ENCODE data around the gene PRUNE2.
A peak's percentile ranks its signal among the peaks of the same experiment; 100 is the strongest.

Gene PRUNE2

GRCh38 chr9:76572151-76572550 lies 333.8 kb downstream of the PRUNE2 start:
- DNase-seq (ENCODE audit: low read depth) = no peak
- no peak overlapping the region for H3K4me3 ChIP-seq (ENCODE audit: control insufficient read depth, low read depth, low read length)
- TF ChIP-seq CTCF (IDR thresholded peaks at IDR 0.05; ENCODE audit: control insufficient read depth, insufficient read depth, low read depth, low read length, missing control alignments) = no peak

DNA sequence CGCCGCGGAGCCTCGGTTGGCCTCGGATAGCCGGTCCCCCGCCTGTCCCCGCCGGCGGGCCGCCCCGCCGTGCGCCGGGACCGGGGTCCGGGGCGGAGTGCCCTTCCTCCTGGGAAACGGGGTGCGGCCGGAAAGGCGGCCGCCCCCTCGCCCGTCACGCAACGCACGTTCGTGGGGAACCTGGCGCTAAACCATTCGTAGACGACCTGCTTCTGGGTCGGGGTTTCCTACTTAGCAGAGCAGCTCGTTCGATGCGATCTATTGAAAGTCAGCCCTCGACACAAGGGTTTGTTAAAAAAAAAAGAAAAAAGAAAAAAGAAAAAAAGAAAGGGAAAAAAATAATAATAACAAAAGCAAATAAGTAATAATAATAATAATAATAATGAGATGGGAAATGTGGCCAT lies 334.2 kb downstream of the PRUNE2 start:
- no peak for DNase-seq (ENCODE audit: low read depth)
- no peak for TF ChIP-seq CTCF (IDR thresholded peaks at IDR 0.05; ENCODE audit: control insufficient read depth, insufficient read depth, low read depth, low read length, missing control alignments)
- peak overlapping the region; percentile 43 for H3K4me3 ChIP-seq (ENCODE audit: control insufficient read depth, low read depth, low read length)

GRCh38 chr9:76571288-76571687 lies 334.6 kb downstream of the PRUNE2 start:
- H3K4me3 ChIP-seq (ENCODE audit: control insufficient read depth, low read depth, low read length) = peak overlapping the region; percentile 43
- no peak for TF ChIP-seq CTCF (IDR thresholded peaks at IDR 0.05; ENCODE audit: control insufficient read depth, insufficient read depth, low read depth, low read length, missing control alignments)

DNA sequence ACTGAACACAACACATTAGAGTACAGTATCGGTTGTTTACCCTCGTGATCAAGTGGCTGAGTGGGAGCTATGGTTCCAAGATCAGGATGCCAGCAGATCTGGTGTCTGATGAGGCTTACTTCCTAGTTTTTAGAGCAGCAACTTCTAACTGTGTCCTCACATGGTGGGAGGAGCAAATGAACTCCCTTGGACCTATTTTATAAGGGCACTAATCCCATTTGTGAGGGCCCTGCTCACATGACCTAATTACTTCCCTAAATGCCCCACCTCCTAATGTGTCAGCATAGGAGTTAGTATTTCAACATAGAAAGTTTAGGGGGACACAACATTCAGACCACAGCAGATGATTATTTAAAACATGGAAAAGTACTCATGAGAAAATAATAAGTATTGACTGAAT lies 335.1 kb downstream of the PRUNE2 start:
- no peak overlapping the region for H3K4me3 ChIP-seq (ENCODE audit: control insufficient read depth, low read depth, low read length)
- no peak for DNase-seq (ENCODE audit: low read depth)
- TF ChIP-seq CTCF (IDR thresholded peaks at IDR 0.05; ENCODE audit: control insufficient read depth, insufficient read depth, low read depth, low read length, missing control alignments) = no peak

More at GRCh38 chr9:76571288-76571687, 334.6 kb downstream of the PRUNE2 start:
- no peak for DNase-seq (ENCODE audit: low read depth)

GRCh38 chr9:76567086-76567485 lies 338.8 kb downstream of the PRUNE2 start:
- H3K4me3 ChIP-seq (ENCODE audit: control insufficient read depth, low read depth, low read length) = no peak overlapping the region
- no peak for DNase-seq (ENCODE audit: low read depth)
- no peak for TF ChIP-seq CTCF (IDR thresholded peaks at IDR 0.05; ENCODE audit: control insufficient read depth, insufficient read depth, low read depth, low read length, missing control alignments)

GRCh38 chr9:76564297-76564696 lies 341.6 kb downstream of the PRUNE2 start:
- no peak overlapping the region for H3K4me3 ChIP-seq (ENCODE audit: control insufficient read depth, low read depth, low read length)
- no peak for DNase-seq (ENCODE audit: low read depth)
- no peak for TF ChIP-seq CTCF (IDR thresholded peaks at IDR 0.05; ENCODE audit: control insufficient read depth, insufficient read depth, low read depth, low read length, missing control alignments)

GRCh38 chr9:76562511-76562911 lies 343.4 kb downstream of the PRUNE2 start:
- TF ChIP-seq CTCF (IDR thresholded peaks at IDR 0.05; ENCODE audit: control insufficient read depth, insufficient read depth, low read depth, low read length, missing control alignments) = no peak
- peak; percentile 82 for DNase-seq (ENCODE audit: low read depth)
- H3K4me3 ChIP-seq (ENCODE audit: control insufficient read depth, low read depth, low read length) = no peak overlapping the region
